ENCODE data around the gene TUBGCP6.

- TF ChIP-seq CTCF (IDR thresholded peaks at IDR 0.05; ENCODE audit: borderline replicate concordance, extremely low read depth, low read length, poor library complexity, severe bottlenecking) (no peak), EZH2 (IDR thresholded peaks at IDR 0.05; ENCODE audit: borderline replicate concordance, low read depth, low read length, severe bottlenecking) (no peak)
Measured at GRCh38 chr22:50294319-50294656, 49.5 kb upstream of the TUBGCP6 start.
